ENCODE results near the gene PLCB1. TPM values are rescaled to one million over a fixed set of nuclear protein-coding genes. Genes with fewer than 3 reads are reported as not detected.

The PLCB1 gene
- total and polyA plus RNA-seq, 2 of the 4 experiments (the other 2 are of a cell fraction): 5.6 to 16.1 TPM

GRCh38 chr20:8924539-8924938 is 792.5 kb downstream of the PLCB1 start:
- no peaks in the 10 kb centered on the region for H3K79me1 ChIP-seq (ENCODE audit: low read depth in 1 of 2, low read length in 2 of 2)
- BruUV-seq (replicated peaks): no TSS peak
- H4K8ac ChIP-seq (ENCODE audit: low read depth in 2 of 2, low read length in 2 of 2): no peak overlapping the region
- DNase-seq: no peak
- H2AK5ac ChIP-seq (ENCODE audit: low read depth, low read length): no peak overlapping the region
- no peak for TF ChIP-seq RCOR1 (IDR thresholded peaks at IDR 0.05; ENCODE audit: insufficient replicate concordance, low read length)
- TF ChIP-seq BHLHE40 (IDR thresholded peaks at IDR 0.05; ENCODE audit: low read depth, low read length): no peak
- TF ChIP-seq CTCF (conservative IDR thresholded peaks at IDR 0.05; ENCODE audit: low read depth, low read length): no peak
- no peak for TF ChIP-seq NFE2L2 (IDR thresholded peaks at IDR 0.05; ENCODE audit: low read depth, low read length)
- TF ChIP-seq USF2 (IDR thresholded peaks at IDR 0.05; ENCODE audit: low read depth, low read length): no peak
- H3K27me3 ChIP-seq (ENCODE audit: control insufficient read depth, insufficient read depth, low read length): no peaks in the 10 kb centered on the region; the same call in 1 of the 2 replicates
- H3K9me1 ChIP-seq (ENCODE audit: insufficient read depth, low read length): no peaks in the 10 kb centered on the region
- H4K20me1 ChIP-seq (ENCODE audit: insufficient read depth, low read length): no peaks in the 10 kb centered on the region
- no peak overlapping the region for H2AFZ ChIP-seq (replicated peaks; ENCODE audit: low read length, poor library complexity)
- no peaks in the 10 kb centered on the region for H3K4me1 ChIP-seq (ENCODE audit: control insufficient read depth, insufficient read depth, low read length)
- H4K5ac ChIP-seq (ENCODE audit: low read depth, low read length): no peak overlapping the region
- no peak overlapping the region for H2BK5ac ChIP-seq (ENCODE audit: low read depth, low read length, poor library complexity, severe bottlenecking)
- no peak overlapping the region for H3K14ac ChIP-seq (replicated peaks; ENCODE audit: low read depth, low read length)
- in situ Hi-C loops (cut with MboI; ENCODE audit: low sequenced_read_pairs) (no loop called here), intact Hi-C loops (cut with micrococcal nuclease) (no loop called here), dilution Hi-C loops (cut with HindIII; ENCODE audit: low sequenced_read_pairs, unreplicated experiment) (no loop called here)
- H2BK120ac ChIP-seq (ENCODE audit: low read depth, low read length): no peak overlapping the region
- H3K56ac ChIP-seq (ENCODE audit: extremely low read depth, insufficient read depth, low read length): no peak overlapping the region
- WGBS, 2 experiments (ENCODE audit: extremely low coverage in 2 of 2, insufficient read length in 1 of 2): 80% methylated on average over 1 of the region's 2 CpGs; no CpG with 5 or more reads in 1 of the 2 experiments
- H3K9ac ChIP-seq (ENCODE audit: low read depth, low read length): no peak overlapping the region
- ATAC-seq (ENCODE audit: low read depth): no peak
- H4K91ac ChIP-seq (ENCODE audit: insufficient read depth, low read depth, low read length): no peak overlapping the region
- no peak overlapping the region for H3K4me2 ChIP-seq (ENCODE audit: low read depth, low read length)
- H3K27ac ChIP-seq (ENCODE audit: insufficient read depth, low read length): no peak overlapping the region
- no peak overlapping the region for H3K4ac ChIP-seq (ENCODE audit: low read depth, low read length)
- POLR2A ChIA-PET (ENCODE audit: unreplicated experiment): no interaction called here
- no peak overlapping the region for H2AK9ac ChIP-seq (replicated peaks; ENCODE audit: low read depth, low read length, poor library complexity)
- H3K9me3 ChIP-seq (ENCODE audit: control insufficient read depth, insufficient read depth, low read length): no peaks in the 10 kb centered on the region; the same call in 1 of the 2 replicates
- no peak overlapping the region for H2BK15ac ChIP-seq (ENCODE audit: low read depth, low read length)
- H3K4me3 ChIP-seq (ENCODE audit: insufficient read depth, low read depth, low read length): no peak overlapping the region
- H3K18ac ChIP-seq (ENCODE audit: low read depth, low read length): no peak overlapping the region
- no peaks in the 10 kb centered on the region for H3K36me3 ChIP-seq (ENCODE audit: control insufficient read depth, insufficient read depth, low read length)
- no peak overlapping the region for H2BK20ac ChIP-seq (ENCODE audit: low read depth, low read length)
- CTCF ChIA-PET: no interaction called here
- H3K23ac ChIP-seq (ENCODE audit: low read depth, low read length): no peak overlapping the region
